ENCODE measurements around the gene HEXD.

The HEXD gene

DNA sequence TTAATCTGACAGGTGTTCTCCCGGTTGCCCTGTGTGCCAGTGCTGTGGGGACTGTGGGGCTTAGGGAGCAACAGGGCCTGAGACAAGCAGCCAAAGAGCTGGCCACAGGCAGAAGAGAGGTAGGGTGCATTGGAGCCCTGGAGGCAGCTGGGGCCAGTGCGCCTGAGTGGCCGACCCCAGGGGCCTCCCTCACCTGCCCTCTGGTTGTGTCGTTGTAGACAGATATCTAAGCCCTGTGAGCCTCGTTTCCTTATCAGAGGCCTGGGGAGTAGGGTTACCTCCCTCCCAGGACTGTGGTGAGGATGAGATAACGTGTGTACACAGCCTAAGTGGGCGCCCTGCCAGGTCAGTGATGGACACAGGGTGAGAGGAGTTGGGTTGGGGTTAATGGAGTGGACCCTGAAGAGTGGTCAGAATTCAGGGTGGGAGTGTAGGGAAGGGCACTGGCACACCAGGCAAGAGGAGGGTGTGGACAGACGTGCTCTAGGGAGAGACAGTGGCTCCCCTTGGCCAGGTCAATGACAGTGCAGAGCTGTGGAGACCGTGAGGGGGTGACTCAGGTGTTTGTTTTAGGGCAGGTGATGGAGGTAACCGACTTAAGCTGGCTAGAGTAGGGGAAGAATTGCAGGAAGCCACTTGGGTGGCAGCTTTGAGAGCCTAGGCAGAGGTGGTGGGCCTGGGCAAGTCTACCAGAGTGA lies 43.8 kb downstream of the HEXD start:
- no peak for DNase-seq

DNA sequence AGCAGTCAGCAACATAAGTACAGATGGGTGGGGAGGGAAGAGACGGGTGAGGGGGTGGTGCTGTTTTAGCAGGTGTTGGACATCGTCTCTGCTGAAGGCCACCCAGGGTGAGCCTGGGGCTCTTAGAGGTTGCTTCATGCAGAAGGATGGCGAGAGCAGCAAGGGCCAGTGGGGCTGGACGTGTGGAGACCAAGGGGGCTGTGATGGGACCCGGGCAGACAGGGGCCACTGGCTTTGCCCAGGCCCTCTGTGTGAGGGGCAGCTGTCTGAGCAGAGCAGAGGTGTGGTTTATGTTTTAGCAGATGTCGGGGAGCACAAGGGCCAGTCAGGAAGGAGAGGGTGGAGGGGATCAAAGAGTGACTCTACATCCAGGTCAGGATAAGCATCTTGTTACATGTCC lies 45.2 kb downstream of the HEXD start:
- DNase-seq, result no peak

DNA sequence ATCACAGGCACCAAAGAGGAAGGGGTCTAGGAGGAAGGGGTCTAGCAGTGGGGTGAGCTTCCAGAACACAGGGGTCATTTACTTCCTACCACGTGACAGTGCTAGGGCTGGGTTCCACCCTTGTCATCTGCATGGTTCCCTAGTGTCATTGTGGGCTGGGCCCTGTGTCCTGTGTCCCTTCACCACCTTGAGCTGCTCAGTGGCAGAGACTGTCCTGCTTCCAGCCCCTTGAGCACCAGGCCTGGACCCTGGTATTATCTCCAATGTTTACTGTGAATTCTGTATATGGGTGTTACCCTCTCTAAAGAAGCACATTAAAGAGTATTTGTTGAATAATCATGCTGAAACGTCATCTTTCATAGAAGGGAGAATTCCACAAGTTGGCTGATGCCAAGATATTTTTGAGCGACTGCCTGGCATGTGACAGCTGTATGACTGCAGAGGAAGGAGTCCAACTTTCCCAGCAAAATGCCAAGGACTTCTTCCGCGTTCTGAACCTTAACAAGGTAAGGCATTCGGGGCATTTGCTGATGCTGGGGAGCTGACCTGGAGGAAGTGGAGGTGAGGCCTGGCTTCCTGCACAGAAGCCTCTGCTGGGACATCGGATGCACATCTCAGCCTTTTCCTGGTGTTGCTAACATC lies 45.9 kb downstream of the HEXD start:
- DNase-seq, result no peak

DNA sequence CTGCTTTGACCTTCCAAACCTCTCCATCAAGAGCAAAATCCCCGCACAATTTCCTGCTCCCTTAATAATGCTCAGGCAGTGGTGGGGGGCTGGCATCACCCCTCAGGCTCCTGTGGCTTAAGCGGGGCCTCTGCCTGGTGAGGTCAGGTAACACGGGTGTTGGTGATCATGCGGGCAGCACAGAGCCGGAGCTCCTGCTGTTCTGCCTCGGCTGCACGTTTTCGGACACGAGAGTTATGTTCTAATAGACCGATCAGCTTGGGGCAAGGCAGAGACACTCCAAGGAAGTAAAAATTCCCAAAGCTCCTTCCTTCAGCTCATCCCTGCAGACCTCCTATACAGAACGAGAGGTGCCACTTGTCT lies 46.4 kb downstream of the HEXD start:
- DNase-seq, result no peak

DNA sequence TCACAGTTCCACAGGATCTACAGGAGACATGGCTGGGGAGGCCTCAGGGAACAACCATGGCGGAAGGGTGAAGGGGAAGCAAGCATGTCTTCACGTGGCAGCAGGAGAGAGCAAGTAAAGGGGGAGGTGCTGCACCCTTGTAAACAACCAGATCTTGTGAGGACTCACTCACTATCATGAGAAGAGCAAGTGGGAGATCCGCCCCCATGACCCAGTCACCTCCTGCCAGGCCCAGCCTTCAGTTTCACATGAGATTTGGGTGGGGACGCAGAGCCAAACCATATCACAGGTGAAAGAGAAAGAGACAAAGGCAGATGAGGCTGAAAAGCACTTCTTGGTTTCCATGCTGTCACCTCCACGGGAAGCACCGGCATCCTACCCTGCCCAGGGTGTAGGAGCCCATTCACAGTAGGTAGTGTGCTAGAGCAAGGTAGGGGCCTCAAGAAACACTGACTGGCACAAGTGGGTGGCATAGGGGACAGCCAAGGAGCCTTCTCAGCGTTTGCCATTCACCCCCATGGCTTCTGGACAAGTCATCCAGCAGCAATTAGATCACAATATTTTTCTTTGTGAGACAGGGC lies 47.0 kb downstream of the HEXD start:
- DNase-seq, result no peak

DNA sequence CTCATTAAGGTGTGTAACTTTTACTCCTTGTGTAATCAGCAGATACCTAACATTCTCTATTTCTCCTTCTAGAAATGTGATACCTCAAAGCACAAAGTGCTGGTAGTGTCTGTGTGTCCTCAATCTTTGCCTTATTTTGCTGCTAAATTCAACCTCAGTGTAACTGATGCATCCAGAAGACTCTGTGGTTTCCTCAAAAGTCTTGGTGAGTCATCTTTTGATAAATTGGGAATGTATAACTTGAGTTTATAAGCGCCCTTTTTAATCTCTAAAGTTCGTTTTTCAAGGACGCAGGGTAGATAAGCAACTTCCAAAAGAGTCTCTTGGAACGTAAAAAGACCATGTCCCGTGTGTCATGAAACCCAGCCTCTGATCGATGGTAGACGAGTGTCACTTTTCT lies 50.5 kb downstream of the HEXD start:
- DNase-seq, result no peak

DNA sequence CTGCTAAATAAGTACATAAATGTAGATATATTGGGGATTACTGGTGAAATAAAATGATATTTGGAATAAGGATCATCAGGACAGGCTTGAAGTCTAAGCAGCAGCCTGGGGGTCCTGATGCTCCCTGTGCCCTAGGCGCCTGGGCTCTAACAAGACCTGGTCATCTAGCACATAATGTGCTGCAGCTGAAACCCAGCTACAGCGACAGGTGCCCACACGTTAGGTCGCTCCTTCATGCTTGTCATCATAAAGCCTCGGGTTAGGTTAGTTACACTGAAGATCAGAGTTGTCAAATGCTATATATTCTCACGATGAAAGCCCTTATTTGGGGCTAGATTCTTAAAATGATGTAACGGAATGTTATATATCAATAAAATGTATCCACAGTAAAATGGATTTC lies 51.9 kb downstream of the HEXD start:
- no peak for DNase-seq

DNA sequence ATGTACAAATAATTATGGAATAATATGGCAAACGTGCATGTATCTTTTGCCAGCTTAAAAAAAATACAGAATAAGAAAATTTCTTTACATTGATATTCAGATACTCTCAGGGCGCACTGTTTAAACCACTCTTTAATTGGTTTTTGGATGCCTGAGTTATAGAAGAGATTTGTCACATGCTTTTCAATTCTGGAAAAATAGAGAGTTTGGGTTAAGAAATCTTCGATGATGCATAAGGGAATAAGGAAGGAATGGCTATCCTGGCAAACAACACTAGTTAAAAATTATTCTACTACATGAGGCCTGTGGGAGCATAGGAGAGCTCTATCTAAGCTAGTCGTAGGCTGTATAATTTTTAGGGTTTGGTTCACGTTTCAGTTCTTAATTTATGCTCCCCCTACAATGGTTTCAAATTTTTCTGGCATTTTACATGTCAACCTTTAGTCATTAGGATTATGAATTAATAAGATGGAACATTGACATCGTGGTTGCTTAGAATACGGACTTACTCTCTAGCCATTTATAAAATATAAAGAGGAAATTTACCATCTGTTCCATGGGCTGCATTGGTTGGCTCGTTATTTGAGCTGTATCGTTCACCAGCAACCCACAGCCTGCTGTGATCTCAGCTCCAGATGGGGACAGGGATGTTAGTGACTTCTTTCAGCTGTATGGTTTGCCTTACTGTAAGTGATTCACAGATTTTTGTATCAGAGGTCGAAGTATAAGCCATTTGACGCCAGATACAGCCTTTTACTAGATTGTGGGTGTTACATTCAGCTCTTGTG lies 56.3 kb downstream of the HEXD start:
- DNase-seq, result no peak

DNA sequence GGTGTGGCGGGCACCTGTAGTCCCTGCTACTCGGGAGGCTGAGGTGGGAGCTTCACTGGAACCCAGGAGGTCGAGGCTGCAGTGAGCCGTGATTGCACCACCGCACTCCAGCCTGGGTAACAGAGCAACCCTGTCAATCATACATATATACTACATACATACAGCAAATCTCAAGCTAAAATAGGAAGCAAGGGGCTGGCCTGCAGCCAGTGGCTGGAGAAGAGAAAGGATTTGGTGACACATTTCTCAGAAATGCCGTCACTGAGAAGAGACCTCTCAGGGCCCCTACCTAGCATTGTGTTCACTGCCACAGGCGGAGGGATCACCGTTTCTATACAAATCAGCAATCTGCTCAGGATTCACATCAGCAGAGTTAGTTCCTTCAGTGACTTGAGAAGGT lies 57.3 kb downstream of the HEXD start:
- no peak for DNase-seq

DNA sequence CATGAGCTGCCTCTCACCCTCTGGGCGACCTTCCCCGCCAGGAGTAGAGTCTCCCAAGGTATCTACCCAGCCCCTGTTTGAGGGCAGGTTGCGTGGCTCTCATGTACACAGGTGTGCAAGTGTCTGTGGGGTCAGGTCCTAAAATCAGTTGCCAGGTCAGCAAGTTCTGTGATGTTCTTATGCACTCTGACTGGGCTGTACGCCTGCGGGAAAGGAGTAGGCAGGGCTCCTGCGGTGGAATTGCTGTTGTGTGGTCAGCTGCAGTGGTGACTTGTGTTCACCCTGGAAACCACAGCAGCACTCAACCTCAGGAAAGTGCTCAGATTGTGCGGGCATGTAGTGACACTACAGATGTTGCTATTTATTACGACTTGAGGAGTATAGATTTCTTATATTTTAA lies 59.8 kb downstream of the HEXD start:
- no peak for DNase-seq

DNA sequence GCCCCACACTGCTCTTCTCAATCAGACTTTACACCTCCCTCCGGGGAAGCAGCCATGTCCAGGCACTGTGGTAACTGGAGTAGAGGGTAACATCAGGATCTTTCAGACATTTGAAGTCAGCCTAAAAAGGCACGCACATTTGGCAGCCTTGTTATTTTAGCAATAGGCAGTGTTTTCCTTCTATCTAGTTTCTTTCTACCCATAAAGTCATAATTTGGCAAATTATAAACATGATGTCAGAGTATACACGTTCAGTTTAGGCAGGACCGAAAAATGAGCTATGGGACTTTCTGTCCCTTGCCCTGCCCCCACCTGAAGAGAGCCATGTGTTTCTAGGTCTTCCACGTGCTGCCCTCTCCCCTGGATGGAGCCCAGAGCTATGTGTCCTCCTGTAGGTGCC lies 61.5 kb downstream of the HEXD start:
- DNase-seq, result no peak

DNA sequence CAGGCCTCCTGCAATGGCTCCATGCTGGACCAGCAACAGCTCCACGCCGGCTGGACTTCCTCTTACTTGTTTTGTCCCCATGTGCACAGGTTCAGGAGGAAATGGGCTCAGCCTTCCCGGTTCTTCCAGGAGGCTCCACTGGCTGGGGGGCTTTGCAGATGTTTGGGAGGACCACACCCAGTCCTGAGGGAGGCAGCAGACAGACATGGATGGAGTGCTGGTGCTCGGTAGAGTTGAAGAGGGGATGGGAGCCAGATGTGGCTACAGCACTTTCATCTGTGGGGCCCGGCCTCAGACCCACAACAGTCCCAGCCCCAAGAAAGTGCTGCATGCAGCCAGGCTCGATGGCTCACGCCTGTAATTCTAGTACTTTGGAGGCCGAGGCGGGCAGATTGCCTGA lies 62.2 kb downstream of the HEXD start:
- no peak for DNase-seq

DNA sequence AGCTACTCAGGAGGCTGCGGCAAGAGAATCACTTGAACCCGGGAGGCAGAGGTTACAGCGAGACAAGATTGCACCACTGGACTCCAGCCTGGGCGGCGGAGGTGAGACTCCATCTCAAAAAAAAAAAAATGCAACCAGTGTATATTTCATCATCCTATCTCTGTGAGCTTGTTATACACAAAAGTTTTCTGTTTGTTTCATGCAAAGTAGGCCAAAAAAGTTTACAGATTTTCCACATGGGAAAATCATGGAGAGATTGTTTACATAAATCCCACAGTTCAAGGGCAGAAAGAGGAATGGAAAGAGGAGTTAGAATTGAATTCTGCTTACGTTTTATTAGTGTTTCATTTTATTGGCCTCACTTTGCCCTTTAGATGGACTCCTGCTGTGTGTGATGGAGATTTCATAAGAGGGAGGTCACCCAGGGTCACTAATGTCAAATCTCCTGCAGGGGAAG lies 65.1 kb downstream of the HEXD start:
- DNase-seq, result no peak

DNA sequence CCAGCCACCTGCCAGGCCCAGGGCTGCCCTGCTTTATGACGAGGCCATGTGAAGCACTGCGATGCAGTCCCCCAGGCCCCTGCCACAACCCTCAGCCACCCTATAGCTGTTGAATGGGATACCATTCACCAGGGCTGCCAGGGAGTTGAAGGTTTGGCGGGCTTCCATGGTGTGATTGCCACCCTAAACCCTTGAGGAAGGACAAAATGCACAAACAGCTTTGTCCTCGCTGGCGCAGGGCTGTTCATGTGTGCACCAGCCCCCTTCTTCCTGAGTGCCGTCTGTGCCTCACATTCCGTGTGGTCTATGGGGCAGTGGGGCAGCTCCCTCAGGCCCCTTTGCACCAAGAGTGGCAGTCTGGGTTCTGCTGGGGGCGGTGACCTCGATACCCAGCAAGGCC lies 65.7 kb downstream of the HEXD start:
- no peak for DNase-seq

DNA sequence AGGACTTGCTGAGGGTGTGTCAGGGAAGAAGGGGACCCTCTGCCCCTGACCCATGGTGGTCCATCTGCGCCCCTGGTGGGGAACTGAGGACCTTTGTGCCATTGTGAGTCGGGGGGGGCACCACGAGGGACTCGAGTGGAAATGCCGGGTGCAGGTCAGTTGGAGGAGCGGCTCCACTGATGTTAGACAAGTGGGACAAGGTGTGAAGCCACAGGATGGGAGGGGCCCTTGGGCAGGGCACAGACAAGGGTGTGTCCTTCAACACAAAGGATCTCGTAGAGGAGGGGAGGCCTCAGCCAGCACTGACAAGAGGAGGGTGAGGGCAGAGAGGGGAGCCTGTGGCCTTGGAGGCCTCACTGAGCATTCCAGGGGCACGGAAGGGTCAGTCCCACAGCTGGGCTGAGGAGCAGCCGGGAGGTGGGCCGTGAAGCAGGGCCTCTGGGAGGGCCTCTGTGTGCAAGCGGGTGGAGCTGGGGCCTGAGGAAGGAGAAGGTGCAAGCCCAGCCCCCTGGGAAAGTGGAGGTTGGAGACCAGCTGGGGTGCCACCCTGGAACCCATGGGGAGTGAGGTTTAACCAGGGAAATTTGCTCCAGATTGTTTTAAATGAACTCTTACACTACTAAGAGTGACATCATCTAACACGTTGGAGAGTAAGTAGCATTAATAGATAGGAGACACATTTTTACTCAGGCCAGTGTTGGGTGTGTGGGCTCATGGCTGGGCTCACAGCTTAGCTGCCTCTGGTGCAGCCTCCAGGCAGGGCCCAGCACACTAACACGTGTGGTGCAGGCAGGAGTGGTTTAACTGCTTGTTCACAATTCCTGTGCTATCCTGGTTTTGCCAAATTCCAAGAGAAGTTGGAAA lies 68.3 kb downstream of the HEXD start:
- DNase-seq, result no peak

DNA sequence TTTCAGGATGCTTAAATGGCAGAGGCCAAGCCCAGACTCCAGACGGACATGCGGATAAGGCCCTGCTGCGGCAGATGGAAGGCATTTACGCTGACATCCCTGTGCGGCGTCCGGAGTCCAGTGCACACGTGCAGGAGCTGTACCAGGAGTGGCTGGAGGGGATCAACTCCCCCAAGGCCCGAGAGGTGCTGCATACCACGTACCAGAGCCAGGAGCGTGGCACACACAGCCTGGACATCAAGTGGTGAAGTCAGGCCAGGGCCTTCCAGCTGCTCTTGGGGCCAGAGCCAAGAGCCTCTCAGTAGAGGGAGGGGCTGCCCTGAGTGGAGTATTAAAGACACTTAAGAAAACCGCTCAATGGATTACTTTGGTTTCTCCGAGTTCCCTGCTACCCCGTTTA lies 69.8 kb downstream of the HEXD start:
- DNase-seq, result no peak

DNA sequence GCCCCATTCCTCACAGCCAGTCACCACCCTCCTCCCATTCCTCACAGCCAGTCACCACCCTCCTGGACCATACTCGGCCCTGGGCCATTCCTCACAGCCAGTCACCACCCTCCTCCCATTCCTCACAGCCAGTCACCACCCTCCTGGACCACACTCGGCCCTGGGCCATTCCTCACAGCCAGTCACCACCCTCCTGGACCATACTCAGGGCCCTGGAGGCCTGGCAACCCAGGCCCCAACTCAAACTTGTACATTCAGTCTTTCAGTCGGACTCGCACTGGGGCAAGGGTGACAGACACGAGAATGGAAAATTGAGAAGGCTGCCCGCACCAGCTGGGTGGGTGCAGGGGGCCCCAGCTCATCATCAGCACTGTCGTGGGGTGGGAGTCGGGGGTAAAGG lies 71.0 kb downstream of the HEXD start:
- no peak for DNase-seq

DNA sequence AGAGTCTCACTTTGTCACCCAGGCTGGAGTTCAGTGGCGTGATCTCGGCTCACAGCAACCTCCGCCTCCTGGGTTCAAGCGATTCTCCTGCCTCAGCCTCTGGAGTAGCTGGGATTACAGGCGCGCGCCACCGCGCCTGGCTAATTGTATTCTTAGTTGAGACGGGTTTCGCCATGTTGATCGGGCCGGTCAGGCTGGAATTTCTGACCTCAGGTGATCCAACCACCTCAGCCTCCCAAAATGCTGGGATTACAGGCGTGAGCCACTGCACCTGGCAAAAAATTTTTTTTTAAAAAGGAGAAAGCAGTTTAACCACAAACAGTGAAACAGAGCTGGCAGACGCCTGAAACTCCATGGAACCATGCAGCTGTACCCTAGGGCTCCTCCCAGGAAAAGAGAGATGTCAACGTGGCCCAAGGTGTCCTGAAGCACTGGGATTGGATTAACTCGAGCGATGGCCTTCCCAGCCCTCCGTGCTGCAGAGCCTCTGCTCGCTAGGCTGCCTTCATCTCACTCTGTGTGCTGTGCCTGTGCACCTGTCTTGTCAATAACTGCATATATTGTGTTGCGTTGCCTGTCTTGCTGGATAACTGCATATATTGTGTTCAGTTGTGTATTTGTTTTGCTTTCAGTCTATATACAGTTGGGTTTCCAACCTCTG lies 71.8 kb downstream of the HEXD start:
- peak; percentile 67 for DNase-seq

DNA sequence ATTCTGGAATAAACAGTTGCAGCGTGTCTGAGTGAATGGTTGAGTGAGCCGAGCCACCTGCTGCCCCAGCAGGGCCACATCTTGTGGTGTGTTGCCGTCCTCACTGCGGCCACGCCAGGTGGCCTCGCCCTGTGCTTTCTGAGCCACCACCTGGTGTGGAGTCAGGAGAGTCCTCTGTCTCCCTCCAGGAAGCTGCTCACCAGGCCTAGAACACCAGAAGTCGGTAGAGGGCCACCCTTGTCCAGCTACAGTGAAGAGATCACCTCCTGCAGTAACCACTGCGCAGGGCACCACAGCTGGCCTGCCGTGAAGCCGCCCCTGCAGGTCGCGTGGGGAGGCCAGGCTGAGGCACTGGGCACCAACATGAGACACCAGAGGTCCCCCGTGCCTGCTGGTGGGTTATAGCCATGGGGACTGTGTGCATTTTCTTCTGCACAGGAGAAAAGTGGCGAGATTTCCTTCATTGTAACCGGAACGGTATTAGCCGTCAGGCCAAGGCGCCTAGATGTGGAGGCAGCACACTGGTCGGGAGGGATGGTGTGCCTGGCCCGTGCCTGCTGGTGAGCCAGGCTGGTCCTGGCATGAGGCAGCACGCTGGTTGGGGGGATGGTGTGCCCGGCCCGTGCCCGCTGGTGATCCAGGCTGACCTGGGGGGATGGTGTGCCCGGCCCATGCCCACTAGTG lies 72.5 kb downstream of the HEXD start:
- DNase-seq, result peak; percentile 78

DNA sequence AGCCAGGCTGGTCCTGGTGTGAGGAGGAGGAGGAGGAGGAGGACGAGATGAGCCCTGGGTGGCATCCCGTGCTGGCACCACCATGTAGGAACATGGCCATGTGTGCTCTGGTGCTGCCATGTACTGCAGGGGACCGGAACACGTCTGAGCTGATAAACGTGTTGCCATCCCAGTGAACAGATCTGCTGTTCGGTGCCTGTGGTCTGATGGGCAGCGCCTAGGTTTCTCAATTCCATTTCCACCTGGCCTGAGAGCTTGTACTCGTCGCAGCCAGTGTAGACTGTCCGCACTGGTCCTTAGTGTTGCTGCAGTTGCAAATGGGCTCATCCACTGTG lies 73.0 kb downstream of the HEXD start:
- DNase-seq, result no peak

DNA sequence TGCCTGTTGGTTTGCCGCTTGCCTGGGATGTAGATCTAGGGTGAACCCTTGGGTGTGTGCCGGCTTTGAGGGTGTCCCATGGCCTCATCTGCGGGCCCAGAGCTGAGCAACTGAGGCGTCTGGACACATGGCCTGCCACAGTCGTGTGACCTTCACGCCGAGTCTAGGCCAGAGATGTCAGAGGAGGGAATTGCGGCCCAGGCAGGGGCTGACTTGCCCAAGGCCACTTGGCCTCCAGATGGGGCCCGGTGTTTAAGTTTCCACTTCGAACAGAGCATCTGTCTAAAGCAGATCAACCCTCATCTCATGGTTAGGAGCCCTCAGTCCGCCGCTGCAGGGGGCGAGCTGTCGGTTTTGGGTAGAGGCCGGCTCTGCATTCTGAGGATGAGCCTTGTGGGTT lies 73.4 kb downstream of the HEXD start:
- no peak for DNase-seq

Data from COR-L47 (cell line).